ENCODE results near the gene SRPX2.
A peak's percentile ranks its signal among the peaks of the same experiment; 100 is the strongest.
"Not testable (repeated sequence)": the region's sequence is repeated elsewhere in the genome, so short reads cannot be mapped to it uniquely, and the experiment has no call there.

The SRPX2 gene

DNA sequence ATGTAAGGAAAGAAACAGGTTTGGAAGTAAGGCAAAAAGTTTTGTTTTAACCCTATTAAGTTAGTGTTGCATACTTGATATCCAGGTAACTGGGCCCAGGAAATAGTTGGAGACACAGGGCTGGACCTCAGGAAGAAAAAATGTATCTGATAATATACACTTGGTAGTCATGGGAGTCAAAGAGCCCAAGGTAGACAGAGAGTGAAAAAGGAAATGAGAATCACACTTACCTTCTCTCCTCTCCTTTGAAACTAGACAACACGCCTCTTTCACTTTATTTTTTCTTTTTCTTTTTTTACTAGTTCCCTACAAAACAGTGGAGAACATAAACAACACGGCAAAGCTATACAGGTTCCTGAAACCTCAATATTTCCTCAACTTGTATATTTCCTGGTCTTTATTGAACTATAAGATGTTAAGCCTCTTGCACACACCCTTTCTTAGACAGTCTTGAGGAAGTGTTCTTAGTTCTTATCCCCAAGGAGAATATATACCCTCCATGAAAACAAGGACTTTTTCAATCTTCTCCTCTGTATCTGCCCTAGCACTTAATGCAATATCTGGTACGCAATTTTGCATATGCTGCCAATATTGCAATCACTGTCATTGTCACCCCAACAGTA is 60.7 kb downstream of the SRPX2 start:
- no peak for DNase-seq

DNA sequence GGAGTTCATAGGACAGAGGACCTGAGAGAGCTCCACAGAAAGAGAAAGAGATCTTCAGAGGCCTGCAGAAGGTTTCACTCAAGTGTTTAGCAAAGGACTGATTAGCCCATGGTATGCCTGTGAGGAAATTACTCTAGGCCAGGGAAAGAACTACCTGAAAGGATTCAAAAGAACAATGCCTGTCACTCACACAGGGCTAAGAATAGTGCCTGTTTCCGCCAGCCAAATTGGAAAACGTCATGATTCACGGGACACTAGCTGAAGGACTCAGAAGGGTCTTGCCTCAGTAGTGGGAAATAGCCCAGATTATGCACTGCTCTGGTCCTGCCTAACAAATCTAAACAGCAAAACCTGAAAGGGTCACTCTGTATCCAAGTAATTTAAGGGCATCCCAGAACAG is 66.8 kb downstream of the SRPX2 start:
- DNase-seq = no peak

DNA sequence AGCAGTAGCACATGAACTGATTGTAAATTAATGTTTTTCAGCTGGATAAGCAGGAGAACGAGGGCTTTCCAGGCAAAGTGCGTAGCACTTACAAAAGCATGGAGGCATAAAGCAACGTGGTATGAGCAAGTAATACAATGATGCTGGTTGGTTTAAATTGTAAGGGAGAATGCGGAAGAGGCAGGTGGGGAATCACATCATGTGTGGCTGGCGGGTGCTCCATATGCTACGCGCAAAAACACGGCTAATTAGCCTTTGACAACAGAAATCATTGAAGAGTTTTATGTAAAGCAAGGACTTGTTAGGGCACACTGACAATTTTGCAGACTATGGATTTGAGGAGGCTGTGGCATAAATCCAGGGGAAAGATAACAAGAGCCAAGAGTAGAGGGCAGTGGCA is 73.4 kb downstream of the SRPX2 start:
- peak in 1 of 2 experiments; percentile 3 for DNase-seq

DNA sequence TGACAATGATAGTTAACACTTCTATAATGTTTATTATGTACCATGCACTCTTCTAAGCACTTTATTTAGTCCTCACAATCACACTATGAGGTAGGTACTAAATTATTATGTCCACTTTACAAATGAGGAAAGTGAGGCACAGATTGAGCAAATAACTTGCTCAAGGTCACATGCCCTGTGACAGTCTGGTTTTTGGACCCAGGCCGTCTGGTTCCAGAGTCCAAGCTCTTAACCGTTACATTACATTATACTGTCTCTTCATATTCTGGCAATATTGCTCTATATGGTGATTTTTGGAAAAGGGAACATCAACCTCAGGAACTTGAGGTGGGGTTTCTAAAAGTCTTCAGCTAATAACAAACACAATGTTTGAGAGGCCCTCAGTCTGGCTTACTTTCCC is 75.1 kb downstream of the SRPX2 start:
- DNase-seq = no peak

DNA sequence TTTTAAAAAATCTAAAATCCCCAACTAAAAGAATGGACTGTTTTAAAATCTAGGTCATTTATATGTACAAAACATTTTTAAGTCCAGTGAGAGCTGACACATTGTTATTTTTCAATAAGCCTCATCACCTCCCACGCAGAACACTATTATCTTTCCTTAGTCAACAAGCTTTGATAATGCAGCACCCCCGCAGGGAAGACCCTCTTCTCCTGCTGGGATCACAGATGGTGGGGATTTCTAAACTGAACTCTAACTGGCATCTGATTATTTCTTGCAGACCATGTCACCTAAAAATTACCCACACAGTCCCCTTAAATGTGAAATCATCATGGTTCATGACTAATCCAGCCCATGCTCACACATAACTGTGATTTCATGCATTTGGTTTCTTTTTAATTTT is 76.3 kb downstream of the SRPX2 start:
- DNase-seq = no peak

DNA sequence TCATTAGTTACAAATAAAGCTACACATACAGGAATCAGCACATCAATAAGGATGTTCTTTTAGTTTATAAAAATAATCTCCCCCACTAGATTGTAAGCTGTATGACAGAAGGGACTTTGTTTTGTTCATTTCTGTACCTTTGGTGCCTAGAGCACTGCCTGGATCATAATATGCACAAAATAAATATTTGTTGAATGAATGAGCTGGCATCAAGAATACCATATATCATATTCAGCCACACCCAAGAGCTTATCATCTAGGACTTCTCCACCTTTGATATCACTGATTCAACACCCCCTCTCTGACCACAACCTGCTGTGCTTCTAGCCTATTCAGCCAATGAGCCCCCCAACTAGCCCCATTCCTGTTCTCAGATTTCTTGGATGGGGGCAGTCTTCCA is 77.3 kb downstream of the SRPX2 start:
- no peak for DNase-seq

DNA sequence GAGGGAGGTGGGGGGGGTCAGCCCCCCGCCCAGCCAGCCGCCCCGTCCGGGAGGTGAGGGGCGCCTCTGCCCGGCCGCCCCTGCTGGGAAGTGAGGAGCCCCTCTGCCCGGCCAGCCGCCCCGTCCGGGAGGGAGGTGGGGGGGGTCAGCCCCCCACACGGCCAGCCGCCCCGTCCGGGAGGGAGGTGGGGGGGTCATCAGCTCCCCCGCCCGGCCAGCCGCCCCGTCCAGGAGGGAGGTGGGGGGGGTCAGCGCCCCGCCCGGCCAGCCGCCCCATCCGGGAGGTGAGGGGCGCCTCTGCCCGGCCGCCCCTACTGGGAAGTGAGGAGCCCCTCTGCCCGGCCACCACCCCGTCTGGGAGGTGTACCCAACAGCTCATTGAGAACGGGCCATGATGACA is 80.0 kb downstream of the SRPX2 start:
- not testable (repeated sequence) for DNase-seq
